NCI-H82 (cell line): ENCODE results near the gene STK24.
"Not testable (repeated sequence)": the region's sequence is repeated elsewhere in the genome, so short reads cannot be mapped to it uniquely, and the experiment has no call there.

Experiments used
- DNase-seq: peaks from one replicate; lab custom pipeline; 2025; lab: John Stamatoyannopoulos, UW

STK24 gene

DNA sequence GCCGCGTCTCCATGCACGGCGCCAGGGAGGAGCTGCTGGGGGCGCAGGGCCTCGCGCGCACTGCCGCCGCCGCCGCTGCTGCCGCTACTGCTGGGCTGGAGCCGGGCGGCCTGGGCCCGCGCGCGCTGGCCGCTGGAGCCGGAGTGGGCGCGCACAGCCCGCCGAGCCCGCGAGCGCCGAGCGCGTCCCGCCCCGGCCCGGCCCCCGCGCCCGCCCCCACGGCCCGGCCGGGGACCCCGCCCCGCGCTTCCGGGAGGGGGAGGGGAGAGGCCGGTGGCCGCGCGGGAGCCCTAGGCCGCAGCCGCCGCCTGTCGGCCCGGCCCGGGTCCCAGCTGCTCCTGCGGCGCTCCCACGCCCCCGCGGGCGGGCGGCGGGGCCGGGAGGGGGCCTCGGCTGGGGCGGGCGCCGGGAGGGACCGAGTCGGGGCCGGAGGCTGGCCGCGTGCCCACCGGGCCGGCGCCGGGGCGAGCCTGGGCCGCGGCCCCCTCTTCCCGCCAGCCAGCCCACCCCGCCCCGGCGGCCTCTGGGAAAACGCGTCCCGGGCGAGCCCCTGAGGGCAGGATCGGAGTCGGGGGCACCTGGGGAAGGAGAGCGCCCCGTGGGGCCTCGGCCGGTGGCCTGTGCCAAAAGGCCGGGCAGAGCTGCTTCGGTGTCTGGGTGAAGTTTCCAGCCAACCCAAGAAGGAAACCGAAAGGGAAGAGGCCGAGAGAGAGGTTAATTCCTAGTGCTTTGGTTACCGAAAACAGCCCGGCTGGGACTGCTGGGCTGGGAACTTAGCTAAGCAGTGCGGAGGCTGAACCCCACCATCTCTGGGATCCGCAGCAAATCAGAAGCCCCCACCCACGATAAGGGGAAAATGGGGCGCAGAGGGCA, at the start of gene STK24:
STK24 (minus strand) TSS at position 145 of the 873 bp plus-strand sequence. CDS start 321 bp downstream, outside the sequence.
- DNase-seq, result peak; percentile 81

DNA sequence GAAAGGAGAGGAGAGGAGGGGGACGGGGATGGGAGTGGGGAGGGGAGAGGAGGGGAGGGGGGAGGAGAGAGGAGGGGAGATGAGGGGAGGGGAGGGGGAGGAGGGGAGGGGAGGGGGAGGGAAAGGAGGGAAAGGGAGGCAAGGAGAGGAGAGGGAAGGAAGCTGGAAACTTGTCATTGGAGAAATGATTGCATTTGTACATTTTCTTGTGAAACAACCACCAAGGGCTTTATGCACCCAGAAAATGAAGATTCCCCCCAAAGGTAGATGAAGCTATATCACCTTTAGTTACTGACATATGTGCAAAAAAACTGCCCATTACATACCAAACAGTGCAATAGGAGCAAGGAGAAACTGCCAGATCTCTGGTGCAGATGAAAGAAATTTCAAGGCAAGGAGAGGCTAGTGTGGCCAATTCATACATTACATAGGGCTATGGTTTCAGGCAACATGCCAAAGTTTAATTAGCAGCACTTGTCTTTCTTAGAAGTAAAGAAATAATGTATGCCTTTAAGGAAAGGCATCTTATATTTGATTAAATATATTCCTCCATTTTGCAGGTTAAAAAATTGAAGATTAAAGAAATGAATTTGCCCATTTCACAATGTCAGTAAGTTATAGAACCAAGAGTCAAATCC, 49.5 kb upstream of the STK24 start:
- no peak for DNase-seq

DNA sequence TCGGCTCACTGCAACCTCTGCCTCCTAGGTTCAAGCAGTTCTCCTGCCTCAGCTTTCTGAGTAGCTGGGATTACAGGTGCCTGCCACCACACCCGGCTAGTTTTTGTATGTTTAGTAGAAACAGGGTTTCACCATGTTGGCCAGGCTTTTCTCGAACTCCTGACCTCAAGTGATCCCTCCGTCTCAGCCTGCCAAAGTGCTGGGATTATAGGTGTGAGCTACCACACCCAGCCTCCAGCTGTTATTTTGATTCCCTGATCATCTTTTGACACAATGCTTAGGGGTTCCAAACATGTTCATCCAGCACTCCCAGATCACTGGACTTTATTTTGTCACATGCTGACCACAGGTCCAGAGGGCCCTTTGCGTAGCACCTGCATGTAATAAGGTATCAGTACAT, 47.7 kb upstream of the STK24 start:
- DNase-seq, result peak; percentile 57

DNA sequence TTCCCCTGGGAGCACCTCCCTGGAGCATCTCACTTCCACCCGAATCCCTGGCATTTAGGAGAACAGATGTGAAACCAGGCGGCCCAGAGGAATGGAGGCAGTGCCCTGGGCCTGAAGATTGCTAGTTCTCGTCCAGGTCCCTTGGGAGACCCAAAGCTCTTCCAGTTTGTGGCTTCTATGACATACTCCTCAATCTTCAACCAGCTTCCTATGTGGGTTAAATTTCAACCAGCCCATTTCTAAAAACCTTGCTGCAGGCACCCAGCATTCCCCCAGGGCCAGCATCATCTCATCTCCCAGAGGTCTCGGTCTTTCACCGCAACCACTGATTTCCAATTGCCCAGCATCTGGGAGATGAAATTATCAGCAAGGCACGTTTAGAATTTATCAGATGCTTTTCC, 46.0 kb upstream of the STK24 start:
- no peak for DNase-seq

- no peak for DNase-seq
Observed at GRCh38 chr13:98619556-98619955, 42.6 kb upstream of the STK24 start.

- DNase-seq, result not testable (repeated sequence)
Observed at GRCh38 chr13:98615595-98615994, 38.7 kb upstream of the STK24 start.

- DNase-seq, result no peak
Observed at GRCh38 chr13:98613591-98613990, 36.7 kb upstream of the STK24 start.

- DNase-seq, result no peak
Observed at GRCh38 chr13:98609756-98610155, 32.8 kb upstream of the STK24 start.

- peak; percentile 85 for DNase-seq
Observed at GRCh38 chr13:98606296-98606695, 29.4 kb upstream of the STK24 start.

- DNase-seq, result no peak
Observed at GRCh38 chr13:98599502-98600328, 22.8 kb upstream of the STK24 start.

DNA sequence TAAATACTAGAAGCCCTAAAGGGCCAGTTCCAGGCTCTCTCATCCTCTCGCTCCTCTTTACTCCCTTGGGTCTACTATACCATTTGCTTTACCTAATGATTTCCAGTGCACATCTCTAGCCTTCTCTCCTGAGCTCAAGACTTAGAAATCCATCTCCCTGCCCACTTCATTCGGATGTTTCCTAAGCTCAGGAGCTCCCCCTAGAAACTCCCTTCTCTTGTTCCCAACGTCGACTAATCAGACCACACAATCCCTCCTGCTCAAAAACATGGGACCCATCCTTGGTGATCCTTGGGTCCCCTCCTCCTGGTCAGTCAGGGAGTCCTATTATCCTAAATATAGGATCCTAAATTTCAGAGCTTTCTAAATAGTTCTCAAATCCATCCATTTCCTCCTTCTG, 21.1 kb upstream of the STK24 start:
- peak; percentile 53 for DNase-seq

GRCh38 chr13:98595134-98595533, 18.2 kb upstream of the STK24 start:
- no peak for DNase-seq

GRCh38 chr13:98592362-98592732, 15.4 kb upstream of the STK24 start:
- no peak for DNase-seq

DNA sequence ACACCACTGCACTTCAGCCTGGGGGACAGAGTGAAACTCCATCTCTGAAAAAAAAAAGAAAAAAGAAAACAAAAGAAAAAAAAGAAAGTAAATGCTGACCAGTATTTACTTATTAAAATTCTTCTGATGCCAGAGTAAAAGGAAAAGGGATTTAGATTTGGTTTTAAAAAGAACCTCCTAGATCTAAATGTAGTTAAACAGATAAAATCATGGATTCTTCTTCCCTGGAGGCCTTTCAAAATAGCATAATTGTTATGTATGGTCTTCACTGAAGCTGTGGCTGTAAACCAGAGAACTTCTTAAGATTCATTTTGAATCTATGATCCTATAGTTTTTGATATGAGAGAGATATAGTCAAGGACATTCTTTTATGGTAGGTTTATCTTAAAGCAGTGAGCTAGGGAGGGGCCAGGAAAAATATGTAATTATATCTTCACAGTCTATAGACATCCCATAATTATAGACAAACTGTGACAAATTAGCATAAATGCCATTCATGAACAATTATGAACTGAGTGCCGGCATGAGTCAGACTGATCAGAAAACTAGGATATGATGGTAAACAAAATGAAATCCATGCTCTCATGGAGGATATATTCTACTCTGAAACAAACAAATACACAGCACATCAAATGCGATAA, 14.9 kb upstream of the STK24 start:
- DNase-seq, result no peak

DNA sequence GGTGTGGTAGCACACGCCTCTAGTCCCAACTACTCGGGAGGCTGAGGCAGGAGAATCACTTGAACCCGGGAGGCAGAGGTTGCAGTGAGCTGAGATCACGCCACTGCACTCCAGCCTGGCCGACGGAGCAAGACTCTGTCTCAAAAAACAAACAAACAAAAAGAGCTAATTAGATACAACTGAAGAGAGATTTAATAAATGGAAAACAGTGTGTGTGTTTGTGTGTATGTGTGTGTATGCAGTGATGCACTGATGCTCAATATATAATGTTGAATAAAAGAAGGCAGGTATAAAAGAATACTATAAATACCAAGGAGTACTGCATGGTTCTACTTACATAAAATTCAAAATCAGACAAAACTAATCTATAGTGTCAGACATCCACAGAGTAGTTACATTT, 13.6 kb upstream of the STK24 start:
- not testable (repeated sequence) for DNase-seq

GRCh38 chr13:98589516-98589915, 12.6 kb upstream of the STK24 start:
- not testable (repeated sequence) for DNase-seq

DNA sequence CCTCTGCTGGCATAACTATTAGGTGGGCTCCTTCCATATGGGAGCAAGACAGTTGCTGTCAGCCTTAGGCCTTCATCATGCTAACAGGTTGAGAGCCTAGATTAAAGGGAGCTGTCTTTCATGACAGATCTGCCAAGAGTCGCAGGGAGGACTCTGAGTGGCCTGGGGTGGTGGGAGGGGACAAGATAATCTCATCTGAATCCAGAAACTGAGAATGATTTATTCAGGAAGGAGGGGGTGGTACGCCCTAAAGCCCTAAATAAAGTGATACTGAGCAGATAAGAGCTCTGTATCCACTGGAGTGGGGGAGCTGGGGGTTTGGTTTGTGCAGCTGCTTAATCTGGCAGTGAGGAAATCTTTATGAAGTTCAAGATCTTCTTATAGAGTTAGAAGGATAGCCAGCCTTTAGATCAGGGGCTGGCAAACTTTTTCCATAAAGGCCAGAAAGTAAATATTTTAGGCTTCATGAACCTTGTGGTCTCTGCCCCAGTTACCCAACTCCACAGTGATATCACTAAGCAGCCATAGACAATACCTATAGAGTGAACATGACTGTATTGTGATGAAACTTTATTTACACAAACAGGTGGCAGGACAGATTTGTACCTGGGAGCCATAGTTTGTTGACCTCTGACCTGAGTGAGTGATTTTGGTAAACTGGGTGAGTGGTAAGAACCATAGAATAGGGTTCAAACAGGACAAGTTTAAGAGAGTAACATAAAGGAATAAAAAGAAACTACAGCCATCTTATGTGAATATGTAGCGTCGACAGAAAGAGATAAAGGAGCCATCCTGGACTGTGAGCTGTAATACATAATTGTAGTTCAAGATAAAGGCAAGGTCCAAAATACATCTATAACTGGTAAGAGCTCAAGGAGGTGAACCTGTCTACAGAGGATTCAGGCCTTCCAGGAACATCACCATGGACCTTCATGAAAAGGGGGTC, 9.8 kb upstream of the STK24 start:
- peak; percentile 94 for DNase-seq

GRCh38 chr13:98585946-98586345, 9.0 kb upstream of the STK24 start:
- no peak for DNase-seq

GRCh38 chr13:98585398-98585754, 8.5 kb upstream of the STK24 start:
- DNase-seq, result no peak

GRCh38 chr13:98584668-98585397, 7.9 kb upstream of the STK24 start:
- no peak for DNase-seq
